T-helper 2 cell treated with Interferon-gamma antibody and Interleukin-4, amounts not matched to agents 100 ng/mL and 5 ng/mL, for 36 hours (primary cell): ENCODE data around the gene DAGLA. TPM values are rescaled to one million over a fixed set of nuclear protein-coding genes. Genes with fewer than 3 reads are reported as not detected.

Experiments used
- intact Hi-C: fragments of 100-400 bp; cut with micrococcal nuclease; formaldehyde crosslinking; loops from one replicate; pipeline ENCODE4 v1.15.1; 2023
- total RNA-seq: library from RNA; stranded (reverse); gene quantifications from 2 replicates; pipeline ENCODE4 v1.2.3, GENCODE V29; 2022

Gene DAGLA
- total RNA-seq, 1 donor from 2014 or later, result 0.07 TPM

DNA sequence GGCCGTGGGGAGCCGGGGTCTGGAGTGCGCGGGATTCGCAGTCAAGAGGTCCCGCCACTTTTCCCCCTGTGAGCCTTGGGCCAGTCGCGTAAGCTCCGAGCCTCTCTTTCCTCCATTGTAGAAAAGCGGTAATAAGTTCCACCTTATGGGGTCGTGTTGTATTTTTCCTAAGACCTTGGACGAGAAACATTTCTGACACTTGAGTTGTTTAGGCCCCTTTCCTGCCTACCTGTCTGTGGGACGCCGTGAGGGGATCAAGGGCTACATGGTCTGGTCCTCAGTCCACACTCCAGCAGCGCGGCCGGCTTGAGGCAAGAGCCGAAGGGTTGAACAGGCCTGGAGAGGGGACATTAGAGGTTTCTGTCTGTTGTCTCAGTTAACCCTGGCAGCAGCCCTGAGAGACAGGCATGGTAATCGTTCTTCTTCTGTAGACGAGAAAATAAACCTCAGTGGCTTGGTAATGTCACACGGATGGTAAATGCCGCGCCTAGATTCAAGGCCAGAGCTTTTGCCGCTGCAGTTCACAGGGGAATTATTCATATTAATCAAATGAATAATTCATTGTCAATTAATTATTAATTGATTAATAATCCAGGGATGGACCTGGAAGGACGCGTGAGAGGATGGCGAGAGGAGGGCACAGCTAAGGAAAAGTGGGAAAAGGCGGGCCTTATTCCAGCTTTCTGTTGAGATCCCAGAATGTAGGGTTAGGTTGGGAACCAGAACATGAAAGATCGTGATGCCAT is 113.1 kb downstream of the DAGLA start:
- intact Hi-C loops, result loop anchor here (2.0 to 5.0 kb wide), 3 partner anchors 174 to 314 kb away; partner anchors contain the start of gene FTH1

DNA sequence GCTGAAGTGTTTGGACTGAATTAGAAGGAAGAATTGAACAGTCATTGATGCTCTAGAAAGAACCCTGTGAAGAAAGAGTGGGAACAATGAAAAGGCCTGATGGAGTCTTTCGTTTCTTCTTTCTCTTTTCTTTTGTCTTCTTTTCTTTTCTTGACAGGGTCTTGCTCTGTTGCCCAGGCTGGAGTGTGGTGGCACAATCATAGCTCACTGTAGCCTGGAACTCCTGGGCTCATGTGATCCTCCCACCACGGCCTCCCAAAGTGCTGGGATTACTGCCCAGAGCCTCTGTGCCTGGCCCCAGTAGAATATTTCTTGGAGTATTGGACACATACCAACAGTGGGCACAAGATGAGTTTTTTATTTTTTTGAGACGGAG is 113.6 kb downstream of the DAGLA start:
- intact Hi-C loops, result loop anchor here (2.0 to 5.0 kb wide), 3 partner anchors 173 to 313 kb away; partner anchors contain the start of gene FTH1

DNA sequence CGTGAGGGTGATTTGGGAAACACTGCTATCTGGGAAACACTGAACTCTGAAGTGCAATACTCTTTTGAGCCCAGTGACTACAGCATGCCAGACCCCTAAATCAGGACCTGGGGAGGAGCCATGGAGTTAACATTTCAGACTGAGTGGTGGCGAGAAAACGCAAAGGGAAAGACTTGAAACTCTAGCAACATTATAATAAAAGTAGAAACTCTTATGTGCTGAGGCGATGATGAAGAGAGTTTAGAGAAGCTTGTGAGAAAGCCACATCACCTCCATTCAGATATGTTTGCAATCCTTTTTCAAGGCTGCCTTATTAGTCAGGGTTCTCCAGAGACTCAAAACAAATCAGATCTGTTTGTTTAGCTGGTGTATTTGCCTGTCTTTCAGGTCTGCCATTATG is 114.4 kb downstream of the DAGLA start:
- intact Hi-C loops, result loop anchor here (5.0 kb wide), 2 partner anchors 173 to 313 kb away; partner anchors contain the start of gene FTH1

DNA sequence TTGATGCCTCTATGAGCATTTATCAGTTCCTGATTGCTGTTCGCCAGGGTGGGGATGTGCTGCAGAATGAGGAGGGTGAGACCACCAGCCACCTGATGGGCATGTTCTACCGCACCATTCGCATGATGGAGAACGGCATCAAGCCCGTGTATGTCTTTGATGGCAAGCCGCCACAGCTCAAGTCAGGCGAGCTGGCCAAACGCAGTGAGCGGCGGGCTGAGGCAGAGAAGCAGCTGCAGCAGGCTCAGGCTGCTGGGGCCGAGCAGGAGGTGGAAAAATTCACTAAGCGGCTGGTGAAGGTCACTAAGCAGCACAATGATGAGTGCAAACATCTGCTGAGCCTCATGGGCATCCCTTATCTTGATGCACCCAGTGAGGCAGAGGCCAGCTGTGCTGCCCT is 115.3 kb downstream of the DAGLA start:
- intact Hi-C loops, result no loop called here

DNA sequence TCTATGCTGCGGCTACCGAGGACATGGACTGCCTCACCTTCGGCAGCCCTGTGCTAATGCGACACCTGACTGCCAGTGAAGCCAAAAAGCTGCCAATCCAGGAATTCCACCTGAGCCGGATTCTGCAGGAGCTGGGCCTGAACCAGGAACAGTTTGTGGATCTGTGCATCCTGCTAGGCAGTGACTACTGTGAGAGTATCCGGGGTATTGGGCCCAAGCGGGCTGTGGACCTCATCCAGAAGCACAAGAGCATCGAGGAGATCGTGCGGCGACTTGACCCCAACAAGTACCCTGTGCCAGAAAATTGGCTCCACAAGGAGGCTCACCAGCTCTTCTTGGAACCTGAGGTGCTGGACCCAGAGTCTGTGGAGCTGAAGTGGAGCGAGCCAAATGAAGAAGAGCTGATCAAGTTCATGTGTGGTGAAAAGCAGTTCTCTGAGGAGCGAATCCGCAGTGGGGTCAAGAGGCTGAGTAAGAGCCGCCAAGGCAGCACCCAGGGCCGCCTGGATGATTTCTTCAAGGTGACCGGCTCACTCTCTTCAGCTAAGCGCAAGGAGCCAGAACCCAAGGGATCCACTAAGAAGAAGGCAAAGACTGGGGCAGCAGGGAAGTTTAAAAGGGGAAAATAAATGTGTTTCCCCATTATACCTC is 115.8 kb downstream of the DAGLA start:
- intact Hi-C loops, result no loop called here

Other genes with a start within 250 kb of the DAGLA start
- gene LRRC10B, start 171.6 kb upstream of the DAGLA start, total RNA-seq, result 0.07 and 0.18 TPM in 2 replicates
- gene SYT7, start 99.3 kb upstream of the DAGLA start, total RNA-seq, result not detected in 2 replicates
- 1.2 and 1.3 TPM in 2 replicates for gene MYRF, start 72.2 kb downstream of the DAGLA start, total RNA-seq
- gene TMEM258, start 112.2 kb downstream of the DAGLA start, total RNA-seq, result 174 and 179 TPM in 2 replicates
- 132 and 139 TPM in 2 replicates for gene FEN1, start 112.5 kb downstream of the DAGLA start, total RNA-seq
- gene FADS1, start 136.6 kb downstream of the DAGLA start, total RNA-seq, result 70.0 and 73.4 TPM in 2 replicates
- 268 and 282 TPM in 2 replicates for gene FADS2, start 147.9 kb downstream of the DAGLA start, total RNA-seq
- gene FADS3, start 211.2 kb downstream of the DAGLA start, total RNA-seq, result 5.0 and 5.3 TPM in 2 replicates
- not detected in 2 replicates for gene RAB3IL1, start 237.2 kb downstream of the DAGLA start, total RNA-seq